HG03378 (cell line): ENCODE results near the gene CALCA.

Experiments used
- ATAC-seq: cut with Tn5 transposase; IDR thresholded peaks from one replicate; pipeline ENCODE4 v1.9.1; 2021; ENCODE audit warnings: mild to moderate bottlenecking, moderate library complexity; ENCODE audit not compliant: unreplicated experiment

The CALCA gene

GRCh38 chr11:14949437-14950147 lies 22.6 kb downstream of the CALCA start:
- no peak for ATAC-seq

GRCh38 chr11:14942745-14943144 lies 29.4 kb downstream of the CALCA start:
- ATAC-seq, result no peak

- ATAC-seq, result no peak
These were observed 33.2 kb downstream of the CALCA start for GRCh38 chr11:14938936-14939335.

- no peak for ATAC-seq
These were observed 37.4 kb downstream of the CALCA start for GRCh38 chr11:14934641-14935351.

- no peak for ATAC-seq
These were observed 39.7 kb downstream of the CALCA start for GRCh38 chr11:14932447-14932846.

GRCh38 chr11:14930369-14930768 lies 41.8 kb downstream of the CALCA start:
- ATAC-seq, result no peak

GRCh38 chr11:14927146-14927545 lies 45.0 kb downstream of the CALCA start:
- no peak for ATAC-seq

GRCh38 chr11:14924318-14924717 lies 47.8 kb downstream of the CALCA start:
- no peak for ATAC-seq
